Choroid plexus epithelial cell (primary cell): Measurements from ENCODE around the gene PIMREG.
A peak's percentile ranks its signal among the peaks of the same experiment; 100 is the strongest.

Experiments used
- DNase-seq: peaks from one replicate; pipeline ENCODE4 v3.0.0-alpha.2; 2010; ENCODE audit warnings: low read depth
- H3K4me3 ChIP-seq: 2 replicates; pipeline ENCODE4 v1.5.1; 2011; ENCODE audit warnings: low read depth, mild to moderate bottlenecking, control low read depth, low read length, moderate library complexity
- CTCF ChIP-seq: conservative IDR thresholded peaks from 2 replicates; pipeline ENCODE4 v1.5.1; 2011; ENCODE audit warnings: low read depth, mild to moderate bottlenecking, control low read depth, inconsistent platforms, low read length, moderate library complexity

The PIMREG gene

GRCh38 chr17:6443692-6444570, at the start of gene PIMREG:
Gene PIMREG, plus strand, starts transcription at chr17:6444455. Its CDS starts 656 bp downstream, at chr17:6445111.
- peak within 1 kb of the TSS; percentile 70 for H3K4me3 ChIP-seq
- peak; percentile 93 for DNase-seq
- TF ChIP-seq CTCF = no peak

GRCh38 chr17:6398955-6399354, 45.3 kb upstream of the PIMREG start:
- no peak overlapping the region for H3K4me3 ChIP-seq
- no peak for DNase-seq
- TF ChIP-seq CTCF = no peak

GRCh38 chr17:6402258-6402657, 42.0 kb upstream of the PIMREG start:
- TF ChIP-seq CTCF = no peak
- no peak overlapping the region for H3K4me3 ChIP-seq
- DNase-seq = no peak

- no peak for DNase-seq
- H3K4me3 ChIP-seq = no peak overlapping the region
- TF ChIP-seq CTCF = no peak
Observed at GRCh38 chr17:6408276-6408675, 36.0 kb upstream of the PIMREG start.

- DNase-seq = no peak
- TF ChIP-seq CTCF = no peak
- H3K4me3 ChIP-seq = no peak overlapping the region
Observed at GRCh38 chr17:6408735-6409134, 35.5 kb upstream of the PIMREG start.

- TF ChIP-seq CTCF = peak; percentile 68
- DNase-seq = peak; percentile 77
- H3K4me3 ChIP-seq = no peak overlapping the region
Observed at GRCh38 chr17:6413065-6413464, 31.2 kb upstream of the PIMREG start.

GRCh38 chr17:6415616-6416015, 28.6 kb upstream of the PIMREG start:
- H3K4me3 ChIP-seq = no peak overlapping the region
- TF ChIP-seq CTCF = no peak
- DNase-seq = no peak
